GM06990 (cell line): Measurements from ENCODE around the gene FAM234A.

ENCODE experiments used
- DNase-seq: peaks from one replicate; pipeline ENCODE4 v3.0.0-alpha.2; 2011; ENCODE audit not compliant: insufficient read length; ENCODE audit errors: extremely low read depth
- H3K27me3 ChIP-seq: replicated peaks from 2 replicates; pipeline ENCODE4 v1.6.0; 2011; ENCODE audit warnings: low read length; ENCODE audit not compliant: control insufficient read depth, insufficient read depth
- H3K36me3 ChIP-seq: 2 replicates; pipeline ENCODE4 v1.5.1; 2011; ENCODE audit warnings: low read length; ENCODE audit not compliant: control insufficient read depth, insufficient read depth
- H3K4me3 ChIP-seq: replicated peaks from 2 replicates; pipeline ENCODE4 v1.5.1; 2011; ENCODE audit warnings: low read depth, mild to moderate bottlenecking, control low read depth, low read length
- CTCF ChIP-seq: IDR thresholded peaks from 2 replicates; pipeline ENCODE4 v1.5.1; 2011; ENCODE audit warnings: low read length, control low read depth, mild to moderate bottlenecking, inconsistent platforms; ENCODE audit not compliant: insufficient read depth, poor library complexity, severe bottlenecking

The FAM234A gene

DNA sequence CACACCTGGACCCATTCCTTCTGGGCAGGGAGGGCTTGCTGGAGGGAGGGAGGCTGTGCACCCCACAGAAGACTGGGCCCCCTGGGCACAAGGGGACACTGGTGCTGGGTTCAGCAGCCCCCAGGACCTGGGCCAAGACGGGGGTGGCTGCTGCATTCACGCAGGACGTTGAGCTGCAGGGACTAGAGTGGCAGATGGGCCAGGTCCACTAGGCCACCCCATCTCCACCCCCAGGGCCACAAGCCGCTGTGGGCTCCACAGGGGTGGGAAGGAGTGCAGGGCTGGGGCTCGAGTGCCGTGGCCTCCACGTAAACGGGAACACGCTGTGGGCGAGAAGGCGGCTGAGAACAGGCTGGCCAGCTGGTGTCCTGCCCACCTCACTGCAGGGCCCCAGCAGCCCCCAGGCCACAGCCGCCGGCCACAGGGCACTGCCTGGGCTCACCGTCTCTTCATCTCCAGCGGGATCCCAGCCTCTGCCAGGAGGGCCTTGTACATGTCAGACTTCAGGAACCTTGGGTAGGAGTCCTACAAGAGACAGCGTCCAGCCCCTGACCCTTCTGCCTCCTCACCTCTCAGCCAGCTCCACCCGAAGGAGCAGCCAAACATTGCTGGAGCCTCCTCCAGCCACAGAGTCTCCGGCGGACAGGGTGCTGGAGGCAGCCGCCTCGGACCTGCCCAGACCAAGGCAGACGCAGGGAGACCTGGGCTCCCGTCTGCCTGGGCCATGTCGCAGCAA, 34.6 kb downstream of the FAM234A start:
- peak; percentile 9 for DNase-seq
- H3K36me3 ChIP-seq, result peaks cover 5% of the 10 kb centered on the region
- TF ChIP-seq CTCF, result no peak
- H3K4me3 ChIP-seq, result no peak overlapping the region
- no peaks in the 10 kb centered on the region; the same call in 1 of the 2 replicates for H3K27me3 ChIP-seq

DNA sequence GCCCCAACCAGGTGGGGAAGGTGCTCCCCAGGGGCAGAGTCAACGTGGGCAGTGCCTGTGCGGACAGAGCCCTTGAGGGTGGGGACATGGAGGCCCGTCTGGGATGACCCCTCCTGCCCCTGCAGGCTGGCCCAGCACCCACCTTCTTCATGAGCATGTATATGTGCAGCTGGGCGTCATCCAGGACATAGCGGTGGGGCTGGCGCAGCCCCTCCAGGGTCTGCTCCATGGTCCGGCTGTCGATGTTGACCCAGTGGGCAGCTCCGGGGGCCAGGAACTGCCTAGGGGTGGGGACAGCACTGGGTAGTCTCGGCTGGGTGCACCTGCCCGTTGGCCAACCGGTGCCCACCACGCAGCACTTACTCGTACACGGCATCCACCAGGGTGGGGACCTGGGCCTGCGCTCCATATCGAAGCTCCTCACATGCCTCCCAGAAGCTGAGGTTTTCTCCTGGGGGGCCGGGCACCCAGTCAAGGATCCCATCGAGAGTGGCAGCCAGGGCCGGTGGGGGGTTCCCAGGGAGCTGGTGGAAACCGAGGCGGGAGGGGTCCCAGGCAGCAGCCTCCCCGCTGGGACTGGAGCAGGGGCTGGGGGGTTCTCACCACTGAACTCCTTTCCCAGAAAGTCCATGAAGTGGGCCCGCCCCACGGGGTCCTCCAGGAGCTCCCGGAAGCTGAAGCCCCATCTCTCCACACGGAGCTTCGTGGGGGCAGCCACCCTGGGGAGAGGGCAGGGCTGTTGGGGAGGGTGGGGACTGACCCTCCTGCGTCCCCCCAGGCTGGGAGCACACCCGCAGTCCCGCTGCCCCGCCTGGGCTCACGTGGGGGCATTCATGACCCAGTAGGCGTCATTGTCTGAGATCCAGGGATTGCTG, 36.0 kb downstream of the FAM234A start:
- H3K36me3 ChIP-seq, result no peaks in the 10 kb centered on the region
- H3K4me3 ChIP-seq, result no peak overlapping the region
- DNase-seq, result peak; percentile 6
- TF ChIP-seq CTCF, result no peak
- H3K27me3 ChIP-seq, result no peaks in the 10 kb centered on the region; the same call in 1 of the 2 replicates

DNA sequence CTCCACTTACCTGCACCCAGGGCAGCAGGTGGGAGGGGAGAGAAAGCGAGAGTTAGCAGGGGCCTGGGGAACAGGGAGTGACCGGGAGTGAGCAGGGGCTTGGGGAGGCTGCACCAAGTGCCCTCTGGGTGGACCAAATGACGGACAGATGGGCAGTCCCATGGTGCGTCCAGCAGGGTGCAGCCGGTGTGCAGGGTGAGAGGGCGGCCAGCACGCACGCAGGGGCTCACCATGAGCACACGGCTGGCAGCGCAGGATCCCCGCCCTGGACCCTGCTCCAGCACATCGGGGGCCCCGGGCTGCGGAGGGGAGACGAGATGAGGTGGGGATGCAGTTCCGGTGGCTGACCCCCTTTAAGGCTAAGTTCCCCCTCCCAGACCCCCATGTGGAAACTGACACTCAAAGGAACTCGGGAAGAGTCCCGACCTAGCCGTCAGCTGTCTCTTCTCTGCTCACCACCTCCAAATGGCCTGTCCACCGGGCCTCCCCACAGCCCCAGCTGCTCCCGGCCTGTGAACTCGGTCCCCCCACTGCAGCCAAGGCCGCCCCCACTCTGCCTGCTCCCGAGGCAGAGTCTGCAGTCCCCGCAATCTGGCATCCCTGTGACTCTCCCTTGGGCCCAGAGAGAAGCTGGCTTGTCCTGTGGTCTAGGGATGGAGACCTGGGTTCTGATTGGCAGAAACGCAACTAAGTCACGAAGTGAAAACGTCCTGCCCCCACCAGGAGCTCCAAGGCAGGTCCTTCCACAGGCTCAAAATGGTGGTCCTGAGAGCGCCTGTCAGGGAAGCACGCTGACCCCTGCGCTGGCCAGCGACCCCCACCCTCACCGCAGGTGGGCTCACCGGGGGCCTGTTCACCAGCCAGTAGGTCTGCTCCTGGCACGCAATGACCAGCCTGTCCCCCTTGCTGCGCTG, 38.3 kb downstream of the FAM234A start:
- H3K4me3 ChIP-seq, result no peak overlapping the region
- DNase-seq, result no peak
- H3K27me3 ChIP-seq, result no peaks in the 10 kb centered on the region; the same call in 1 of the 2 replicates
- H3K36me3 ChIP-seq, result no peaks in the 10 kb centered on the region
- TF ChIP-seq CTCF, result no peak

DNA sequence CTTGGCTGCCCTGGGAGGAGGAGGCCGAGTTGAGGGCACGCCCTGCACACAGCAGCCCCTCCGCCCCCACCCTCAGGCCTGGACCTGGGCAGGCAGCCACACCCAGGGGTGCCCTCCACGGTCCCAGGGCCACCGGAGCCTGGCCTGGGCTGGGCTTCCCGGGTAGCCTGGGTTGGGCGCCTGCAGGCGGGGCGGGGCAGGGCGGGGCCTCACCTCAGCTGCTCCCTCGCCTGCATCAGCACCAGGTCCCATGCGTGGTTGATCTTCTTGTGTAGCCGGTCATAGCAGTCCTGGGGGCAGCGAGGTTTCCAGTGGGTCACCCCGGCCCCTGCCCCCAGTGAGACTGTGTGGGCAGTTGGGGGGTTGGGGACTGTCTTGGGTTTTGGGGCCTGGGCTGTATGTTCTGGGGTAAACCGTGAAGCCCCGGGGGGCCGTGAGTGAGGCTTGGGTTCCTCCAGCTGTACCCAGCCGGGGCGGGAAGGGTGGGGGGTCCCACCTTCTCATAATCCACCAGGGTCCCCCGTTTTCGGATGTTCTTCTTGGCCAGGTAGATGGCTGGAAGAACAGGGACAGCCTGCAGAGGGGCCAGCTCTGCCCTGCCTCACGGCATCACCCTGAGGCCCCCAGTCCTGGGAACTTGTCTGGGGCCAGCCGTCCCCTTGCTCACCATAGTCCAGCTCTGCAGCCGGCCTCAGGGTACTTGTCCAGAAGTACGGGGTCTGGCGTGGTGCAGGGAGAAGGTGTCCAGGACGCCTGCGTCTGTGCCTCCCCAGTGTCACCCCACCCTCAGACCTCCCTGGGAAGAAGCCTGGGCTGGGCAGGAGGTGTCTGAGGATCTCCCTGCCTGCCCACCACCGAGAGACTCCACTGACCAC, 39.2 kb downstream of the FAM234A start:
- Histone ChIP-seq H3K36me3 (no peaks in the 10 kb centered on the region), H3K27me3 (no peaks in the 10 kb centered on the region; the same call in 1 of the 2 replicates), H3K4me3 (no peak overlapping the region)
- TF ChIP-seq CTCF, result no peak
- DNase-seq, result no peak

DNA sequence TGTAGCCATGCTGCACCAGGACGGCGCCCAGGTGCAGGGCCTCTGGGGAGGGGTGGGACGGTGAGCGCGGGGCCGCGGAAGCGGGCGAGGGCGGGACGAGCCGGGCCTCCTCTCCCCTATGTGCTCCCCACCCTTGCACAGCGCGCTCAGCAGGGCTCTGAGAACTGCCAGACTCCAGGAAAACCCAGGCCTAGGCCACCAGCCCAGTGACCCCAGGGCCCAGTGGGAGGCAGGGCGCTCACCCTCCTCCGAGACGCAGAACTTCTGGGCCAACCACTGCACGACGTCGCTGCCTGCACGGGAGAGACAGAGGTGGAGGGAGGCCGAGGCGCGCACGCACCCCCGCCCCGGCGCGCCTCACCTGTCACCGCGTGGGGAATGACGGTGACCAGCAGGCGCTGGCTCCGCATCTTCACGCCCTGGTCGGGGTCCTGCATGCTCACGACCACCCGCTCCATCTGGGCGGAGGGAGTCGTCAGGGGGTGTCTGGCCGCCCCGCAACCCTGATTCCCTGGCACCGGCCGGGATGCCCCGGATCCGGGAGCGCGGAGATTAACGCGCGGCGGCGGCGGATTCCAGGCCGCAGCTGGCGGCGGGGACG, 40.5 kb downstream of the FAM234A start:
- Histone ChIP-seq H3K4me3 (peak overlapping the region; percentile 18), H3K27me3 (no peaks in the 10 kb centered on the region; the same call in 1 of the 2 replicates), H3K36me3 (no peaks in the 10 kb centered on the region)
- TF ChIP-seq CTCF, result no peak
- no peak for DNase-seq
